PC-9 (cell line): ENCODE measurements around the gene ZNF222. TPM values are rescaled to one million over a fixed set of nuclear protein-coding genes. Genes with fewer than 3 reads are reported as not detected.

Experiments used
- Bru-seq: library from RNA; stranded (reverse); fragments of 400-500 nt; gene quantifications from one replicate; lab custom pipeline; 2021; lab: Mats Ljungman, UMichigan
- BruChase-seq, 2 experiments: library from RNA; stranded (reverse); fragments of 400-500 nt; gene quantifications; one replicate each; lab custom pipeline; 2021; lab: Mats Ljungman, UMichigan
- BruUV-seq: library from RNA; stranded (reverse); fragments of 400-500 nt; replicated peaks from 2 replicates; lab custom pipeline; 2021; lab: Mats Ljungman, UMichigan
- CTCF ChIA-PET: fragments of 300-600 bp; sonication (Branson Sonifier 250); formaldehyde crosslinking; loops from one replicate; lab custom pipeline; 2022; ENCODE audit warnings: antibody characterized with exemption; lab: Charles Lee
- POLR2A ChIA-PET: fragments of 300-600 bp; sonication (Branson Sonifier 250); formaldehyde crosslinking; loops from one replicate; lab custom pipeline; 2022; ENCODE audit warnings: antibody characterized with exemption; ENCODE audit not compliant: unreplicated experiment; lab: Charles Lee
- DNase-seq, 2 experiments: peaks; one replicate each; pipeline versions ENCODE4 v3.0.0 to v3.0.0-alpha.2; 2015 to 2022; ENCODE audit warnings: mixed read lengths in 1 of 2
- H2AFZ ChIP-seq: fragments of 200-600 bp; sonication (generic); 2 replicates; pipeline ENCODE4 v1.8.1; 2017; ENCODE audit warnings: antibody characterized with exemption
- H3F3A ChIP-seq: fragments of 200-600 bp; sonication (generic); 2 replicates; pipeline ENCODE4 v1.8.1; 2017; ENCODE audit warnings: antibody characterized with exemption, mild to moderate bottlenecking, low read depth; ENCODE audit not compliant: insufficient read depth
- H3K27ac ChIP-seq: fragments of 200-600 bp; sonication (generic); 2 replicates; pipeline ENCODE4 v1.6.1; 2016; ENCODE audit warnings: mixed run types
- H3K27me3 ChIP-seq: fragments of 200-600 bp; sonication (generic); 2 replicates; pipeline ENCODE4 v1.6.1; 2016; ENCODE audit warnings: low read depth, mixed run types; ENCODE audit not compliant: insufficient read depth
- H3K36me3 ChIP-seq: fragments of 200-600 bp; sonication (generic); 2 replicates; pipeline ENCODE4 v1.6.1; 2016; ENCODE audit warnings: low read depth, mixed run types
- H3K4me1 ChIP-seq: fragments of 200-600 bp; sonication (generic); replicated peaks from 2 replicates; pipeline ENCODE4 v1.6.1; 2016; ENCODE audit warnings: mixed run types; ENCODE audit not compliant: insufficient read depth
- H3K4me2 ChIP-seq: fragments of 200-600 bp; sonication (generic); 2 replicates; pipeline ENCODE4 v1.6.1; 2017; ENCODE audit warnings: mixed run types
- H3K4me3 ChIP-seq: fragments of 200-600 bp; sonication (generic); 2 replicates; pipeline ENCODE4 v1.6.1; 2016; ENCODE audit warnings: mixed run types
- H3K79me2 ChIP-seq: fragments of 200-600 bp; sonication (generic); 2 replicates; pipeline ENCODE4 v1.6.1; 2017; ENCODE audit warnings: low read depth, mixed run types
- H3K9me2 ChIP-seq: fragments of 200-600 bp; sonication (generic); 2 replicates; pipeline ENCODE4 v1.8.1; 2017; ENCODE audit warnings: mild to moderate bottlenecking; ENCODE audit not compliant: insufficient read depth
- H3K9me3 ChIP-seq: fragments of 200-600 bp; sonication (generic); 2 replicates; pipeline ENCODE4 v1.8.1; 2016; ENCODE audit warnings: low read depth; ENCODE audit not compliant: insufficient read depth
- H4K20me1 ChIP-seq: fragments of 200-600 bp; sonication (generic); 2 replicates; pipeline ENCODE4 v1.8.1; 2017; ENCODE audit not compliant: insufficient read depth
- CTCF ChIP-seq: fragments of 200-600 bp; sonication (generic); conservative IDR thresholded peaks from 2 replicates; pipeline ENCODE4 v1.6.1; 2017; ENCODE audit warnings: mixed run types, antibody characterized with exemption, mild to moderate bottlenecking, moderate library complexity
- EZH2 ChIP-seq: fragments of 200-600 bp; sonication (generic); IDR thresholded peaks from 2 replicates; pipeline ENCODE4 v1.8.0; 2017; ENCODE audit warnings: antibody characterized with exemption, low read depth
- intact Hi-C: fragments of 100-400 bp; cut with micrococcal nuclease; formaldehyde crosslinking; loops from one replicate; pipeline ENCODE4 v1.10.0; 2022; ENCODE audit not compliant: unreplicated experiment
- long read RNA-seq: library from polyadenylated mRNA; stranded (forward); transcript quantifications from one replicate; pipeline ENCODE4 v2.0.0, GENCODE V29; 2022
- total RNA-seq: library from RNA; stranded (reverse); gene quantifications from 2 replicates; pipeline ENCODE4 v1.2.3, GENCODE V29; 2021

Gene ZNF222
- total RNA-seq: 1.8 and 2.1 TPM in 2 replicates
- Bru-seq, nascent RNA: percentile 65 among the genes with signal in this experiment
- percentile 66 among the genes with signal in this experiment for BruChase-seq, experiment 1, labeled RNA remaining after a 2-hour chase
- percentile 72 among the genes with signal in this experiment for BruChase-seq, experiment 2, labeled RNA remaining after a 6-hour chase
- long read RNA-seq: 0 reads

GRCh38 chr19:44025217-44025936 lies at the start of gene ZNF222:
TSS of gene ZNF222 (plus strand) at chr19:44025379. CDS start at chr19:44025437, 58 bp downstream.
- TF ChIP-seq CTCF (no peak), EZH2 (no peak)
- ChIA-PET POLR2A (interaction anchor here (0.6 kb wide), 1 partner anchor 198 kb away, joined by 3 read pairs; the partner anchor contains the start of gene ZNF283), CTCF (no interaction called here)
- no peaks in the 10 kb centered on the region for H3K9me2 ChIP-seq
- H3F3A ChIP-seq: no peaks in the 10 kb centered on the region
- intact Hi-C loops: loop anchor here (1.0 to 2.0 kb wide), 4 partner anchors 23 to 88 kb away; partner anchors contain the start of genes ZNF224, ZNF225 and ZNF230
- peak within 1 kb of the TSS; percentile 84 for H3K4me3 ChIP-seq
- peaks cover 17% of the 10 kb centered on the region for H3K36me3 ChIP-seq
- no peaks in the 10 kb centered on the region for H3K79me2 ChIP-seq
- H3K4me1 ChIP-seq: peaks cover 13% of the 10 kb centered on the region
- TSS peak; percentile 65 for BruUV-seq
- peak; percentile 62 to 77 for DNase-seq
- H3K27ac ChIP-seq: no peak within 1 kb of the TSS
- H3K9me3 ChIP-seq: peaks cover 11% of the 10 kb centered on the region
- H3K27me3 ChIP-seq: no peaks in the 10 kb centered on the region
- H4K20me1 ChIP-seq: no peaks in the 10 kb centered on the region
- peak within 1 kb of the TSS; percentile 77 for H3K4me2 ChIP-seq
- peak within 1 kb of the TSS; percentile 99 for H2AFZ ChIP-seq

GRCh38 chr19:43976732-43977131 lies 48.4 kb upstream of the ZNF222 start:
- BruUV-seq: no TSS peak
- Histone ChIP-seq H3K9me2 (no peaks in the 10 kb centered on the region), H3K27ac (no peak overlapping the region), H3K4me3 (no peak overlapping the region), H3F3A (no peaks in the 10 kb centered on the region), H3K9me3 (peaks cover 36% of the 10 kb centered on the region), H2AFZ (no peak overlapping the region), H3K36me3 (no peaks in the 10 kb centered on the region), H3K4me2 (no peak overlapping the region), H3K27me3 (no peaks in the 10 kb centered on the region), H4K20me1 (no peaks in the 10 kb centered on the region), H3K4me1 (no peaks in the 10 kb centered on the region), H3K79me2 (no peaks in the 10 kb centered on the region)
- intact Hi-C loops: no loop called here
- CTCF ChIA-PET: no interaction called here
- DNase-seq: no peak
- TF ChIP-seq EZH2: no peak
- TF ChIP-seq CTCF: no peak
- POLR2A ChIA-PET: no interaction called here

- BruUV-seq: no TSS peak
- H3K27me3 ChIP-seq: no peaks in the 10 kb centered on the region
- H3K36me3 ChIP-seq: peaks cover 4% of the 10 kb centered on the region; the same call in 1 of the 2 replicates
- 0 out of 2 replicates have a peak, but pooled peaks cover 3% of the 10 kb centered on the region for H3K9me3 ChIP-seq
- no peaks in the 10 kb centered on the region for H4K20me1 ChIP-seq
- H3K4me1 ChIP-seq: no peaks in the 10 kb centered on the region; the same call in 1 of the 2 replicates
- peak overlapping the region; percentile 82 for H3K4me3 ChIP-seq
- H3K9me2 ChIP-seq: no peaks in the 10 kb centered on the region
- no peak for DNase-seq
- peak overlapping the region; percentile 79 for H3K4me2 ChIP-seq
- H3F3A ChIP-seq: no peaks in the 10 kb centered on the region
- intact Hi-C loops: loop anchor here (10.0 kb wide), 1 partner anchor 321 kb away; the partner anchor contains the start of gene ZNF235
- CTCF ChIA-PET: no interaction called here
- H3K27ac ChIP-seq: 0 out of 2 replicates have a peak overlapping the region, but pooled peaks have one; percentile 4
- POLR2A ChIA-PET: no interaction called here
- TF ChIP-seq CTCF (no peak), EZH2 (no peak)
- peak overlapping the region; percentile 96 for H2AFZ ChIP-seq
- H3K79me2 ChIP-seq: peaks cover 11% of the 10 kb centered on the region
These were observed 41.7 kb upstream of the ZNF222 start for GRCh38 chr19:43983544-43983911.
